ENCODE measurements around the gene MRPL38. TPM values are rescaled to one million over a fixed set of nuclear protein-coding genes. Genes with fewer than 3 reads are reported as not detected.
"Not testable (repeated sequence)": the region's sequence is repeated elsewhere in the genome, so short reads cannot be mapped to it uniquely, and the experiment has no call there.

Gene MRPL38
- total RNA-seq, 1 donor from 2014 or later, result 77.8 TPM

DNA sequence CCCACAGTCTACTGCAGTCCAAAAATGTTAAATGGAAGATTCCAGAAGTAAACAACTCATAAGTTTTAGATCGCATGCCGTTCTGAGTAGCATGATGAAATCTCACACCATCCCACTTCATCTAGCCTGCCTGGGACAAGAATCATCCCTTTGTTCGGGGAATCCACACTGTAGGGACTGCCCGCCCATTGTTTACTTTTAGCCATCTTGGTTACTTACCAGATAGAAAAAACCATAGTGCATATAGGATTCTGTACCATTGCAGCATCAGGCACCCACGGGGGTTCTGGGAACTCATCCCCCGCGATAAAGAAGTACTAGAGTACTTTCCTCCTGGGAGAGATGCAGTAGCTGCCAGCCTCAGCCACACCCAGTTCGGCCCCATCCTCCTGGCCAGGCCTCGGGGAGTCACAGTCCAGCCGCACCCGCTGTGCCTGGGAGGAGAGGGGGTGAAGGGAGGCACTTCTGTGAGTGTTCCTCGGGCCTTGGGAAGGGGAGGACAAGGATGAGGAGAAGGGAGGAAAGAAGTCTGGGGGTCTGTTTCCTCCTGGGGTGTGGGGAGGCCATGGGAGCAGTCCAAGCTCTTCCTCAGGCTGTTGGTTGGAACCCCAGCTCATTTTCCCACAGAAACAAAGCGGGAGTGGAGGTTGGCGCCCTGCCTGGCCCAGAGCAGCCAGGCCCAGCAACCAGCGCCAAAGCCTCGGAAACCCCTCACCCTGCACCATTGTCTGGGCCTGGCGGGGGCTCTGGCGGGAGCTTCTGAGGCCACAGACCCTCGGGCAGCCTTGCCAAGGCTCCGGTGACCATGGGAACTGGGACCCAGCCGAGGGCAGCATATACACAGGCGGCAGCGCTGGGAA, 35.2 kb downstream of the MRPL38 start:
- TF ChIP-seq CTCF (IDR thresholded peaks at IDR 0.05; ENCODE audit: unreplicated experiment), result no peak
- Mint-ChIP-seq H3K4me3 (no peak overlapping the region), H3K27ac (no peak overlapping the region), H3K4me1 (peaks cover 2% of the 10 kb centered on the region), H3K9me3 (no peaks in the 10 kb centered on the region), H3K27me3 (ENCODE audit: low read depth) (peaks cover 2% of the 10 kb centered on the region), H3K36me3 (no peaks in the 10 kb centered on the region)
- DNase-seq (ENCODE audit: low spot score in 2 of 2, unreplicated experiment in 2 of 2), result no peak

DNA sequence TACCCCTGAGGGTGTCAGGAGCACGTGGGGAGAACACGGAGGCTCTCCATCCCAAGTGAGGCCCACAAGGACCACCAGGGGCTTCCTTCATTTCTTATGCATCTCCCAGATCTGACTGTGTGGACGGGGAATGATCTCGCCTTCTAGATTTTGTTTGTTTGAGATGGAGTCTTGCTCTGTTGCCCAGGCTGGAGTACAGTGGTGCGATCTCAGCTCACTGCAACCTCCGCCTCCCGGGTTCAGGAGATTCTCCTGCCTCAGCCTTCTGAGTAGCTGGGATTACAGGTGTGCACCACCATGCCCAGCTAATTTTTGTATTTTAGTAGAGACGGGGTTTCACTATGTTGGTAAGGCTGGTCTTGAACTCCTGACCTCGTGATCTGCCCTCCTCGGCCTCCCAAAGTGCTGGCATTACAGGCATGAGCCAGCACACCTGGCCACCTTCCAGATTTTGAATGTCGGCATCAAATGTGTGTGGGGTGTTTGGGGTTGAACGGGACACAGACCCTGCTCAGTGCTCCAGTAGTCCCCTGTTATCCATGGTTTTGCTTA, 35.9 kb downstream of the MRPL38 start:
- not testable (repeated sequence) for H3K27ac Mint-ChIP-seq; DNase-seq (ENCODE audit: low spot score in 2 of 2, unreplicated experiment in 2 of 2); H3K36me3 Mint-ChIP-seq; H3K9me3 Mint-ChIP-seq; H3K4me1 Mint-ChIP-seq; H3K4me3 Mint-ChIP-seq; H3K27me3 Mint-ChIP-seq (ENCODE audit: low read depth)

- H3K27me3 Mint-ChIP-seq (ENCODE audit: low read depth); H3K9me3 Mint-ChIP-seq; DNase-seq (ENCODE audit: low spot score in 2 of 2, unreplicated experiment in 2 of 2); H3K4me1 Mint-ChIP-seq; H3K36me3 Mint-ChIP-seq; H3K4me3 Mint-ChIP-seq; H3K27ac Mint-ChIP-seq: not testable (repeated sequence)
Measured at GRCh38 chr17:75865404-75866188, 39.1 kb downstream of the MRPL38 start.

- DNase-seq (ENCODE audit: low spot score in 2 of 2, unreplicated experiment in 2 of 2); H3K4me3 Mint-ChIP-seq; H3K9me3 Mint-ChIP-seq; H3K27ac Mint-ChIP-seq; H3K36me3 Mint-ChIP-seq; H3K4me1 Mint-ChIP-seq; H3K27me3 Mint-ChIP-seq (ENCODE audit: low read depth): not testable (repeated sequence)
Measured at GRCh38 chr17:75864887-75865286, 39.8 kb downstream of the MRPL38 start.

GRCh38 chr17:75864448-75864871, 40.2 kb downstream of the MRPL38 start:
- TF ChIP-seq CTCF (IDR thresholded peaks at IDR 0.05; ENCODE audit: unreplicated experiment), result no peak
- no peaks in the 10 kb centered on the region for H3K27me3 Mint-ChIP-seq (ENCODE audit: low read depth)
- DNase-seq (ENCODE audit: low spot score in 2 of 2, unreplicated experiment in 2 of 2), result no peak
- no peak overlapping the region for H3K27ac Mint-ChIP-seq
- no peak overlapping the region for H3K4me3 Mint-ChIP-seq
- no peaks in the 10 kb centered on the region for H3K36me3 Mint-ChIP-seq
- H3K9me3 Mint-ChIP-seq, result no peaks in the 10 kb centered on the region
- peaks cover 2% of the 10 kb centered on the region for H3K4me1 Mint-ChIP-seq

DNA sequence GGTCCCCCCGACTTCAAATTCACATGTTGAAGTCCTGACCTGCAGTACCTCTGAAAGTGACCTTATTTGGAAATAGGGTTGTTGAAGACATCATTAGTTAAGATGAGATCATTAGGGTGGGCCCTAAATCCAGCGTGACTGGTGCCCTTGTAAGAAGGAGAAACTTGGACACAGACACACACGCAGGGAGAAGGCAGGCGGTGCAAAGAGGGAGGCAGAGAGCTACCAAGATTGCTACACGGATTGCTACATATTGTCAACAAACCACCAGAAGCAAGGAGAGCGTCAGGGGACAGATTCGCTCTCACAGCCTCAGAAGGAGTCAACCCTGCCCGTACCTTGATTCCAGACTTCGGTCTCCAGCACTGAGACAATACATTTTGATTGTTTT, 42.8 kb downstream of the MRPL38 start:
- Mint-ChIP-seq H3K27me3 (ENCODE audit: low read depth) (no peaks in the 10 kb centered on the region), H3K4me1 (peaks cover 2% of the 10 kb centered on the region), H3K36me3 (no peaks in the 10 kb centered on the region), H3K9me3 (no peaks in the 10 kb centered on the region), H3K4me3 (no peak overlapping the region), H3K27ac (no peak overlapping the region)
- no peak for DNase-seq (ENCODE audit: low spot score in 2 of 2, unreplicated experiment in 2 of 2)
- TF ChIP-seq CTCF (IDR thresholded peaks at IDR 0.05; ENCODE audit: unreplicated experiment), result no peak

DNA sequence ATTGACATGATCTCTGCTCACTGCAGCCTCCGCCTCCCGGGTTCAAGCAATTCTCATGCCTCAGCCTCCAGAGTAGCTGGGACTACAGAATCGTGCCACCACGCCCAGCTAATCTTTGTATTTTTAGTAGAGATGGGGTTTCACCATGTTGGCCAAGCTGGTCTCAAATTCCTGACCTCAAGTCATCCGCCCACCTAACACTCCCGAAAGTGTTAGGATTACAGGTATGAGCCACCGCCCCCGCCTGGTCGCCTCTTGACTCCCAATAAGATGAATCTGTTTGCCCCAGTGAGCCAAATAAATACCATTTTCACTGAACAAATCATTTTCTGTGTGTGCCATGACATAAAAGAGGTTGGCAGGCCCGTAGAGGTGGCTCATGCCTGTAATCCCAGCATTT, 45.3 kb downstream of the MRPL38 start:
- not testable (repeated sequence) for DNase-seq (ENCODE audit: low spot score in 2 of 2, unreplicated experiment in 2 of 2); H3K27me3 Mint-ChIP-seq (ENCODE audit: low read depth); H3K27ac Mint-ChIP-seq; H3K36me3 Mint-ChIP-seq; H3K9me3 Mint-ChIP-seq; H3K4me3 Mint-ChIP-seq; H3K4me1 Mint-ChIP-seq

Measured in mesothelial cell of epicardium (in vitro differentiated cells).